Sigmoid colon (tissue), 4 donors: ENCODE data around the gene LRIT1.

ENCODE experiments used
- EP300 ChIP-seq, 4 donors: sonication (generic); formaldehyde crosslinking; IDR thresholded peaks; one replicate each; pipeline ENCODE4 v1.6.1; 2017; ENCODE audit warnings: antibody characterized with exemption in 4 of 4
- TF ChIP-seq, protein P1 (sequence below), 4 experiments: fragments of 450-650 bp in 3 of 4; fragments of 200-600 bp in 1 of 4; IDR thresholded peaks; one replicate each; pipeline ENCODE4 v1.5.1; 2016 to 2019; ENCODE audit warnings: antibody characterized with exemption in 4 of 4, mild to moderate bottlenecking in 3 of 4, moderate library complexity in 2 of 4

DNA sequence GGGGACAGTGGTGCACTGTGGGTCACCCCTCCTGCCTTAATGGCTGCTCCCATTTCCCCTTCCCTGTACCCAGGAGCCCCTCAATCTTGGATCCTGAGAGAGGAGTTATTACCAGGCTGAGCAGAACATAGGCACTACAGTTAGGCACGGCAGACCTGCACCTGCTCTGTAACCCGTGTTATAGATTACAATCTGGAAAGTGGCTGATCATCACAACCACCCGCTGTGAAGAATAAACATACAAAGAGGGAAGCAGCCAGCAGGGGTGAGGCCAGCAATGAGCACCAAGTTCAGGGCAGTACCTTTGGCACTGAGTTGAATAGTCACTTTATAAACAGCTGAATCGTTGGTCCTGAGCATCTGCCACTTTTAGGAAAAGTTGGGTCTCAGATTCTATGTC, 45.3 kb downstream of the LRIT1 start:
- TF ChIP-seq EP300 (IDR thresholded peaks at IDR 0.05): no peak
- TF ChIP-seq, protein P1, sequence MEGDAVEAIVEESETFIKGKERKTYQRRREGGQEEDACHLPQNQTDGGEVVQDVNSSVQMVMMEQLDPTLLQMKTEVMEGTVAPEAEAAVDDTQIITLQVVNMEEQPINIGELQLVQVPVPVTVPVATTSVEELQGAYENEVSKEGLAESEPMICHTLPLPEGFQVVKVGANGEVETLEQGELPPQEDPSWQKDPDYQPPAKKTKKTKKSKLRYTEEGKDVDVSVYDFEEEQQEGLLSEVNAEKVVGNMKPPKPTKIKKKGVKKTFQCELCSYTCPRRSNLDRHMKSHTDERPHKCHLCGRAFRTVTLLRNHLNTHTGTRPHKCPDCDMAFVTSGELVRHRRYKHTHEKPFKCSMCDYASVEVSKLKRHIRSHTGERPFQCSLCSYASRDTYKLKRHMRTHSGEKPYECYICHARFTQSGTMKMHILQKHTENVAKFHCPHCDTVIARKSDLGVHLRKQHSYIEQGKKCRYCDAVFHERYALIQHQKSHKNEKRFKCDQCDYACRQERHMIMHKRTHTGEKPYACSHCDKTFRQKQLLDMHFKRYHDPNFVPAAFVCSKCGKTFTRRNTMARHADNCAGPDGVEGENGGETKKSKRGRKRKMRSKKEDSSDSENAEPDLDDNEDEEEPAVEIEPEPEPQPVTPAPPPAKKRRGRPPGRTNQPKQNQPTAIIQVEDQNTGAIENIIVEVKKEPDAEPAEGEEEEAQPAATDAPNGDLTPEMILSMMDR (IDR thresholded peaks at IDR 0.05): no peak
